Heart left ventricle (tissue), 13 donors: Measurements from ENCODE around the gene CACNA1E.

Experiments used
- POLR2A ChIP-seq, 2 donors: fragments of 450-650 bp; IDR thresholded peaks; one replicate each; pipeline ENCODE4 v1.6.1; 2017; ENCODE audit warnings: antibody characterized with exemption in 2 of 2, mild to moderate bottlenecking in 2 of 2, moderate library complexity in 2 of 2
- TF ChIP-seq, protein P1 (sequence below), 12 donors: fragments of 200-600 bp; sonication (generic) in 4 of 12; IDR thresholded peaks; one replicate each; pipeline versions ENCODE4 v1.5.0 to v1.8.0; 2018 to 2022; ENCODE audit warnings: antibody characterized with exemption in 12 of 12, mild to moderate bottlenecking in 5 of 12
- donor health status: ischemic (EF 13 %, LVEDD 7.1; RV severe dilation, severe dysfunction).
- donor health status: DM: no; HTN: yes; CAD: no.
- donor health status: DM: no; HTN: no; CAD: no.
- donor health status: ischemic (EF 25% LVEDD 6.9; RV normal size, moderate dysfunction).
- donor health status: ischemic (EF 25% LVEDD 5.7; RV mildly dilated, moderate dysfunction).
- donor health status: ischemic (EF 35%, LVEDD 5.7; RV mildly dilated, moderate dysfunction).
- donor health status: nonischemic (EF 11% LVEDD 7.7; RV severe dilation, severe dysfunction).
- donor health status: DM: yes; HTN: yes; CAD: no.
- donor health status: PGD.
- donor health status: ischemic (EF 29% LVEDD 5.4; RV normal size, mild dysfunction).
- donor health status: nonischemic (EF 23%, LVEDD 6.1; RV moderate dilation, normal function).

DNA sequence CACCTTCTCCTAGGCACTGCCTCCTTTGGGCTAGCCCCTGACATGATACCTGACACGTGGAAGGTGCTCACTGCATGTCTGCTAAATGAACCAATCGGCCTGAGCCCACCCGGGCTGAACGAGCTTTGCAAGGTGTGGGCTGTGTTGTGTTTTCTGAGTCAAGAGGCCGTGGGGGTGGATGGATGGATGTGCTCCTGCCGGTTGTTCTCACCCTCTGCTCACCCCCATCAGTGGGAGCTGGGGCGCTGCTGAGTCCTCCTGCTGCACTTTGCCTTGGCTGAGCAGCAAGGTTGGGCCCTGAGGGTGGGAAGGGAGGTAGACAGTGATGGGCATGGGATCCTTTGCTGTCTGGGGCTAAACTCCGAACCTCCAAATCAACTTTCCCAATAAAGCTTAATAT lies 6.7 kb upstream of the CACNA1E start:
- TF ChIP-seq, protein P1, sequence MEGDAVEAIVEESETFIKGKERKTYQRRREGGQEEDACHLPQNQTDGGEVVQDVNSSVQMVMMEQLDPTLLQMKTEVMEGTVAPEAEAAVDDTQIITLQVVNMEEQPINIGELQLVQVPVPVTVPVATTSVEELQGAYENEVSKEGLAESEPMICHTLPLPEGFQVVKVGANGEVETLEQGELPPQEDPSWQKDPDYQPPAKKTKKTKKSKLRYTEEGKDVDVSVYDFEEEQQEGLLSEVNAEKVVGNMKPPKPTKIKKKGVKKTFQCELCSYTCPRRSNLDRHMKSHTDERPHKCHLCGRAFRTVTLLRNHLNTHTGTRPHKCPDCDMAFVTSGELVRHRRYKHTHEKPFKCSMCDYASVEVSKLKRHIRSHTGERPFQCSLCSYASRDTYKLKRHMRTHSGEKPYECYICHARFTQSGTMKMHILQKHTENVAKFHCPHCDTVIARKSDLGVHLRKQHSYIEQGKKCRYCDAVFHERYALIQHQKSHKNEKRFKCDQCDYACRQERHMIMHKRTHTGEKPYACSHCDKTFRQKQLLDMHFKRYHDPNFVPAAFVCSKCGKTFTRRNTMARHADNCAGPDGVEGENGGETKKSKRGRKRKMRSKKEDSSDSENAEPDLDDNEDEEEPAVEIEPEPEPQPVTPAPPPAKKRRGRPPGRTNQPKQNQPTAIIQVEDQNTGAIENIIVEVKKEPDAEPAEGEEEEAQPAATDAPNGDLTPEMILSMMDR (IDR thresholded peaks at IDR 0.05): no peak
- TF ChIP-seq POLR2A (IDR thresholded peaks at IDR 0.05): no peak
